NCI-H1105 (cell line): ENCODE data around the gene TAGLN.

ENCODE experiments used
- DNase-seq: peaks from one replicate; lab custom pipeline; 2025; lab: John Stamatoyannopoulos, UW

Gene TAGLN

GRCh38 chr11:117230999-117231841, 32.0 kb downstream of the TAGLN start:
- DNase-seq = no peak

GRCh38 chr11:117231842-117232091, 32.6 kb downstream of the TAGLN start, which contains the start of gene PCSK7:
Gene PCSK7, minus strand, starts transcription at chr11:117232073. Its CDS starts 2,229 bp downstream, at chr11:117229844.
- DNase-seq = no peak

GRCh38 chr11:117232092-117232878, 33.1 kb downstream of the TAGLN start, which contains the start of gene RNF214:
Gene RNF214, plus strand, starts transcription at chr11:117232671. Its CDS starts 1,602 bp downstream, at chr11:117234273.
- DNase-seq = peak; percentile 69

- no peak for DNase-seq
These were observed 33.8 kb downstream of the TAGLN start for GRCh38 chr11:117232911-117233409.

- no peak for DNase-seq
These were observed 39.1 kb downstream of the TAGLN start for GRCh38 chr11:117238221-117238620.

- no peak for DNase-seq
These were observed 40.1 kb downstream of the TAGLN start for GRCh38 chr11:117239295-117239694.

- no peak for DNase-seq
These were observed 49.2 kb downstream of the TAGLN start for GRCh38 chr11:117248341-117248740.

GRCh38 chr11:117249571-117249970, 50.4 kb downstream of the TAGLN start:
- no peak for DNase-seq

- no peak for DNase-seq
These were observed 52.3 kb downstream of the TAGLN start for GRCh38 chr11:117251506-117251905.

- DNase-seq = no peak
These were observed 56.8 kb downstream of the TAGLN start for GRCh38 chr11:117255966-117256365.

GRCh38 chr11:117256573-117256972, 57.4 kb downstream of the TAGLN start:
- no peak for DNase-seq
